ENCODE results near the gene IGF2BP3. TPM values are rescaled to one million over a fixed set of nuclear protein-coding genes. Genes with fewer than 3 reads are reported as not detected.

IGF2BP3 gene
- total RNA-seq, 3 donors from 2014 or later (not counting 1 experiment from before 2014, with no cell fraction given), result 1.4 to 2.9 TPM; not detected in 1

DNA sequence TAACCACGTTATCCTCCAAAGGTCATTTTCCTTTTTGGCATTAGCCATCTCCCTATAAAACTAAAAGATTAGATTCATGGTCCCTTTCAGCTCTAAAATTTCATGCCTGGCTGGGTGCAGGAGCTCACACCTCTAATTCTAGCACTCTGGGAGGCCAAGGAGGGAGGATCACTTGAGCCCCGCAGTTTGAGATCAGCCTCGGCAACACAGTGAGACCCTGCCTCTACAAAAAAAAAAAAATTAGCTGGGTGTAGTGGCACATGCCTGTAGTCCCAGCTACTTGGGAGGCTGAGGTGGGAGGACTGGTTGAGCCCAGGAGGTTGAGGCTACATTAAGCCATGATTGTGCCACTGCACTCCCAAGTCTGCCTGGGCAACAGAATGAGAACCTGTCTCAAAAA lies 114.1 kb downstream of the IGF2BP3 start:
- Histone ChIP-seq H3K4me3 (ENCODE audit: low read length) (no peak overlapping the region), H3K36me3 (ENCODE audit: control insufficient read depth, insufficient read depth, low read length) (no peaks in the 10 kb centered on the region), H3K27ac (ENCODE audit: low read length) (no peak overlapping the region), H3K27me3 (ENCODE audit: control insufficient read depth, insufficient read depth, low read length) (no peaks in the 10 kb centered on the region), H3K9me3 (ENCODE audit: control insufficient read depth, insufficient read depth, low read length) (no peaks in the 10 kb centered on the region), H3K4me1 (ENCODE audit: control insufficient read depth, insufficient read depth, low read length) (no peaks in the 10 kb centered on the region)
- Mint-ChIP-seq H3K27ac (no peak overlapping the region), H3K36me3 (no peaks in the 10 kb centered on the region), H3K4me1 (no peaks in the 10 kb centered on the region), H3K4me3 (no peak overlapping the region), H3K27me3 (ENCODE audit: low read depth in 2 of 2) (peaks cover 6 to 14% of the 10 kb centered on the region in 2 donors), H3K9me3 (no peaks in the 10 kb centered on the region)
- DNase-seq, result no peak
- intact Hi-C loops (cut with micrococcal nuclease), result no loop called here
- WGBS (ENCODE audit: insufficient coverage), result 88% methylated on average over 3 of the region's 3 CpGs
- no peak for ATAC-seq
- TF ChIP-seq, protein P1, sequence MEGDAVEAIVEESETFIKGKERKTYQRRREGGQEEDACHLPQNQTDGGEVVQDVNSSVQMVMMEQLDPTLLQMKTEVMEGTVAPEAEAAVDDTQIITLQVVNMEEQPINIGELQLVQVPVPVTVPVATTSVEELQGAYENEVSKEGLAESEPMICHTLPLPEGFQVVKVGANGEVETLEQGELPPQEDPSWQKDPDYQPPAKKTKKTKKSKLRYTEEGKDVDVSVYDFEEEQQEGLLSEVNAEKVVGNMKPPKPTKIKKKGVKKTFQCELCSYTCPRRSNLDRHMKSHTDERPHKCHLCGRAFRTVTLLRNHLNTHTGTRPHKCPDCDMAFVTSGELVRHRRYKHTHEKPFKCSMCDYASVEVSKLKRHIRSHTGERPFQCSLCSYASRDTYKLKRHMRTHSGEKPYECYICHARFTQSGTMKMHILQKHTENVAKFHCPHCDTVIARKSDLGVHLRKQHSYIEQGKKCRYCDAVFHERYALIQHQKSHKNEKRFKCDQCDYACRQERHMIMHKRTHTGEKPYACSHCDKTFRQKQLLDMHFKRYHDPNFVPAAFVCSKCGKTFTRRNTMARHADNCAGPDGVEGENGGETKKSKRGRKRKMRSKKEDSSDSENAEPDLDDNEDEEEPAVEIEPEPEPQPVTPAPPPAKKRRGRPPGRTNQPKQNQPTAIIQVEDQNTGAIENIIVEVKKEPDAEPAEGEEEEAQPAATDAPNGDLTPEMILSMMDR (IDR thresholded peaks at IDR 0.05), result no peak

DNA sequence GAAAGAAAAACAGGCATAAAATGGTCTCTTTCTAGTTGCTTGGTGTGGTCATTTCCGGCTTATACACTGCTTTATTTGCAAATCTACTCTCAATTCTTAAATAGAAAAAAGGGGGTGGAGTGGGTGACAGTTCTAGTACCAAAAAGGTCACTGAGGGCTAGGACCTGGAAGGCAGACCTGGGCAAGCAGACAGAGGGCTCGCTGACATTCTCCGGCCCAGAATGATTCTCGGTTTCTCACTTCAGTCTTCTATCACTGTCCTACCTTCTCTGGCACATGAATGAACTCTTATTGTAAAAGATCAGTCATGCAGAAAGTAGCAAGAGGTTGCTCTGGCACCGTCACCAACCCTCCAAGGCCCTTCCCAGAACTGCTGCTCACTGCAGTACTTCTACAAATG lies 117.1 kb downstream of the IGF2BP3 start:
- Mint-ChIP-seq H3K27me3 (ENCODE audit: low read depth in 2 of 2) (peaks cover 6 to 9% of the 10 kb centered on the region in 2 donors), H3K27ac (no peak overlapping the region), H3K9me3 (no peaks in the 10 kb centered on the region), H3K4me3 (no peak overlapping the region), H3K4me1 (no peaks in the 10 kb centered on the region), H3K36me3 (no peaks in the 10 kb centered on the region)
- H3K36me3 ChIP-seq (ENCODE audit: control insufficient read depth, insufficient read depth, low read length), result no peaks in the 10 kb centered on the region
- no peak for DNase-seq
- WGBS (ENCODE audit: insufficient coverage), result 85% methylated on average over 4 of the region's 5 CpGs
- ATAC-seq, result no peak
- TF ChIP-seq, protein P1 (IDR thresholded peaks at IDR 0.05), result no peak
- intact Hi-C loops (cut with micrococcal nuclease), result no loop called here
- H3K9me3 ChIP-seq (ENCODE audit: control insufficient read depth, insufficient read depth, low read length), result no peaks in the 10 kb centered on the region
- no peak overlapping the region for H3K4me3 ChIP-seq (ENCODE audit: low read length)
- no peak overlapping the region for H3K27ac ChIP-seq (ENCODE audit: low read length)
- H3K27me3 ChIP-seq (ENCODE audit: control insufficient read depth, insufficient read depth, low read length), result no peaks in the 10 kb centered on the region
- no peaks in the 10 kb centered on the region for H3K4me1 ChIP-seq (ENCODE audit: control insufficient read depth, insufficient read depth, low read length)

DNA sequence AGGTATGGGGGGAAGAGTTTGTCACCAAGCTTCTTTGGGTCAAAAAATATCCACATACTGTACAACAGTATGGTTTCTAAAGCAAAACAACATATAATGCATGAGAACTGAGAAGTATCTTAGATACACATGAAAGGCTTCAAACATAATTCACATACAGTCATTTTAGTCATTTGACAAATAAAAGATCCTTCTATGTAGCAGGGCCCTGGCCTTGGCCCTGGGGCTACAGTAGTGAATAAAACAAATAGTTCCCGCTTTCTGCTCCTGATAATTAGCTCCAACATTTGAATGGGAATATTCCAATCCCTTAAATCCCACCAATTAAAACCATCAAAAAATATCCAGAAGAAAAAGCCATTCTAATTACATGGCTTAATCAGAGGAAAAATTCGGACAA lies 119.8 kb downstream of the IGF2BP3 start:
- Histone ChIP-seq H3K27me3 (ENCODE audit: control insufficient read depth, insufficient read depth, low read length) (no peaks in the 10 kb centered on the region), H3K27ac (ENCODE audit: low read length) (no peak overlapping the region), H3K4me3 (ENCODE audit: low read length) (no peak overlapping the region), H3K4me1 (ENCODE audit: control insufficient read depth, insufficient read depth, low read length) (peaks cover 6% of the 10 kb centered on the region), H3K36me3 (ENCODE audit: control insufficient read depth, insufficient read depth, low read length) (no peaks in the 10 kb centered on the region), H3K9me3 (ENCODE audit: control insufficient read depth, insufficient read depth, low read length) (no peaks in the 10 kb centered on the region)
- H3K27me3 Mint-ChIP-seq (ENCODE audit: low read depth in 2 of 2), result peaks cover under 1 to 3% of the 10 kb centered on the region in 2 donors
- H3K9me3 Mint-ChIP-seq, result no peaks in the 10 kb centered on the region
- peaks cover 18 to 21% of the 10 kb centered on the region in 2 donors for H3K4me1 Mint-ChIP-seq
- 100% methylated on average over 2 of the region's 2 CpGs for WGBS (ENCODE audit: insufficient coverage)
- TF ChIP-seq, protein P1 (IDR thresholded peaks at IDR 0.05), result no peak
- intact Hi-C loops (cut with micrococcal nuclease), result no loop called here
- no peaks in the 10 kb centered on the region for H3K36me3 Mint-ChIP-seq
- DNase-seq (no peak), ATAC-seq (no peak)
- H3K27ac Mint-ChIP-seq, result no peak overlapping the region
- no peak overlapping the region for H3K4me3 Mint-ChIP-seq

DNA sequence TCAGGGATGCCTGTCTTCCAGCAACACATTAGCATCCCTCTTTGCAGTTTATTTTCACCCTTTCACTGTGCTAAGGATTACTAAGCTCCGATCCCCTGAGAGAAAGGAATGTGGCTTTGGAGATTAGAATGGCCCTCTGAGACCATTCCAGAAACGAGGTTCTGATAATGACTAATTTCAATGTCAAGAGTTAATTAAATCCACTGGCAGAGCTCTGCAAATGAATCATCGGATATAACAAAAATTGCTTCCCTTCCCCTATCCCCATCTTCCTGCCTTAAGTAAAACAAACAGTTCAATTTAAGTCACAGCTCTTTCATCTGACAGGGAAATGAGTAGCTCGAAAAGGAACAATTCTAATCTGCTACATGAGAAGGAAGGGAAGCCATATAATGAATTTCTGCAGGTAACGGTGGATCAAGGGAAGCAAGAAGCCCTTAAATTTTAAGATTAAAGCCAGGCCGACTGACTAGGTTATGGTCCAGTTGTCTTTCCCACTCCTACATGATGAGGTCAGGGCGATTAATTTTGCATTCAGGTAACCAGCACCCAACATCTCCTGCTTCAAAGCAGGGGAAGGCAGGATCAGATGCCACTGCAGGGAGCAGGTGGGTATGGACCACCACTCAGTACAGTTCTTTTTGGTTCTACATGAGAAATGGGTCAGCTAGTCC lies 120.7 kb downstream of the IGF2BP3 start:
- intact Hi-C loops (cut with micrococcal nuclease), result no loop called here
- Mint-ChIP-seq H3K9me3 (no peaks in the 10 kb centered on the region), H3K27me3 (ENCODE audit: low read depth in 2 of 2) (peaks cover 0 to 3% of the 10 kb centered on the region in 2 donors), H3K27ac (no peak overlapping the region), H3K36me3 (no peaks in the 10 kb centered on the region), H3K4me1 (peaks cover 18 to 28% of the 10 kb centered on the region in 2 donors), H3K4me3 (no peak overlapping the region)
- Histone ChIP-seq H3K9me3 (ENCODE audit: control insufficient read depth, insufficient read depth, low read length) (no peaks in the 10 kb centered on the region), H3K27ac (ENCODE audit: low read length) (no peak overlapping the region), H3K36me3 (ENCODE audit: control insufficient read depth, insufficient read depth, low read length) (no peaks in the 10 kb centered on the region), H3K4me1 (ENCODE audit: control insufficient read depth, insufficient read depth, low read length) (peaks cover 6% of the 10 kb centered on the region), H3K4me3 (ENCODE audit: low read length) (no peak overlapping the region), H3K27me3 (ENCODE audit: control insufficient read depth, insufficient read depth, low read length) (no peaks in the 10 kb centered on the region)
- TF ChIP-seq, protein P1 (IDR thresholded peaks at IDR 0.05), result no peak
- no peak for DNase-seq
- ATAC-seq, result no peak
- 92% methylated on average over 7 of the region's 7 CpGs for WGBS (ENCODE audit: insufficient coverage)
